H9 (cell line): ENCODE measurements around the gene TMA7B. TPM values are rescaled to one million over a fixed set of nuclear protein-coding genes. Genes with fewer than 3 reads are reported as not detected.
A peak's percentile ranks its signal among the peaks of the same experiment; 100 is the strongest.

Experiments used
- DNase-seq: peaks from one replicate; pipeline ENCODE4 v3.0.0-alpha.2; 2017
- H2AFZ ChIP-seq: one replicate; pipeline ENCODE4 v1.6.1; 2013; ENCODE audit warnings: mild to moderate bottlenecking, low read length, control low read depth, moderate library complexity
- H2AK5ac ChIP-seq: 2 replicates; pipeline ENCODE4 v1.6.1; 2013; ENCODE audit warnings: low read length, control low read depth, mixed read lengths; ENCODE audit not compliant: insufficient read length
- H2BK120ac ChIP-seq: one replicate; pipeline ENCODE4 v1.6.1; 2013; ENCODE audit warnings: low read depth, mild to moderate bottlenecking, low read length, control low read depth, inconsistent platforms; ENCODE audit not compliant: poor library complexity, severe bottlenecking
- H2BK12ac ChIP-seq: 2 replicates; pipeline ENCODE4 v1.6.1; 2013; ENCODE audit warnings: low read length, control low read depth, mixed read lengths, low read depth; ENCODE audit not compliant: insufficient read length
- H2BK15ac ChIP-seq: 2 replicates; pipeline ENCODE4 v1.6.1; 2013; ENCODE audit warnings: low read depth, low read length, control low read depth
- H2BK20ac ChIP-seq: one replicate; pipeline ENCODE4 v1.6.1; 2013; ENCODE audit warnings: low read depth, mild to moderate bottlenecking, low read length, control low read depth, inconsistent platforms; ENCODE audit not compliant: poor library complexity, severe bottlenecking
- H2BK5ac ChIP-seq: 2 replicates; pipeline ENCODE4 v1.6.1; 2013; ENCODE audit warnings: low read length, control low read depth, mixed read lengths; ENCODE audit not compliant: insufficient read length
- H3K14ac ChIP-seq: 2 replicates; pipeline ENCODE4 v1.6.1; 2013; ENCODE audit warnings: low read length, control low read depth; ENCODE audit not compliant: insufficient read depth
- H3K18ac ChIP-seq: 2 replicates; pipeline ENCODE4 v1.6.1; 2013; ENCODE audit warnings: low read depth, mild to moderate bottlenecking, mixed read lengths, low read length, control low read depth; ENCODE audit not compliant: insufficient read length
- H3K23ac ChIP-seq: 2 replicates; pipeline ENCODE4 v1.6.1; 2013; ENCODE audit warnings: low read length, control low read depth, mixed read lengths, low read depth; ENCODE audit not compliant: insufficient read length
- H3K23me2 ChIP-seq: 2 replicates; pipeline ENCODE4 v1.6.1; 2013; ENCODE audit warnings: low read depth, mild to moderate bottlenecking, mixed read lengths, low read length, control low read depth; ENCODE audit not compliant: insufficient read length, poor library complexity, severe bottlenecking
- H3K27ac ChIP-seq: 2 replicates; pipeline ENCODE4 v1.5.1; 2013; ENCODE audit warnings: low read length, control low read depth, mixed read lengths, low read depth; ENCODE audit not compliant: insufficient read length
- H3K27me3 ChIP-seq: 2 replicates; pipeline ENCODE4 v1.6.1; 2013; ENCODE audit warnings: low read length, control low read depth, inconsistent platforms; ENCODE audit not compliant: insufficient read depth
- H3K4ac ChIP-seq: 2 replicates; pipeline ENCODE4 v1.6.1; 2013; ENCODE audit warnings: low read depth, mild to moderate bottlenecking, control low read depth, inconsistent platforms, low read length, moderate library complexity
- H3K4me1 ChIP-seq: 2 replicates; pipeline ENCODE4 v1.6.1; 2013; ENCODE audit warnings: low read length, control low read depth, inconsistent platforms; ENCODE audit not compliant: insufficient read depth
- H3K4me2 ChIP-seq: 2 replicates; pipeline ENCODE4 v1.6.1; 2013; ENCODE audit warnings: low read length, control low read depth, mixed read lengths; ENCODE audit not compliant: insufficient read length, insufficient read depth
- H3K56ac ChIP-seq: 2 replicates; pipeline ENCODE4 v1.6.1; 2013; ENCODE audit warnings: low read depth, mild to moderate bottlenecking, mixed read lengths, low read length, control low read depth; ENCODE audit not compliant: insufficient read length
- H3K79me1 ChIP-seq: 2 replicates; pipeline ENCODE4 v1.6.1; 2013; ENCODE audit warnings: low read depth, mild to moderate bottlenecking, moderate library complexity, low read length, control low read depth, inconsistent platforms; ENCODE audit not compliant: insufficient read depth, poor library complexity, severe bottlenecking
- H3K79me2 ChIP-seq: 2 replicates; pipeline ENCODE4 v1.6.1; 2013; ENCODE audit warnings: low read length, control low read depth, inconsistent platforms; ENCODE audit not compliant: insufficient read depth
- H3K9ac ChIP-seq: 2 replicates; pipeline ENCODE4 v1.6.1; 2013; ENCODE audit warnings: low read length, control low read depth, mixed read lengths; ENCODE audit not compliant: insufficient read length; ENCODE audit errors: extremely low read depth
- H3K9me3 ChIP-seq: one replicate; pipeline ENCODE4 v1.6.1; 2013; ENCODE audit warnings: low read depth, low read length, inconsistent platforms; ENCODE audit not compliant: control insufficient read depth
- H3T11ph ChIP-seq: one replicate; pipeline ENCODE4 v1.6.1; 2013; ENCODE audit warnings: mild to moderate bottlenecking, low read length, control low read depth, inconsistent platforms
- H4K20me1 ChIP-seq: one replicate; pipeline ENCODE4 v1.6.1; 2013; ENCODE audit not compliant: control insufficient read depth, insufficient read length, insufficient read depth
- H4K5ac ChIP-seq: 2 replicates; pipeline ENCODE4 v1.6.1; 2013; ENCODE audit warnings: low read depth, mild to moderate bottlenecking, mixed read lengths, low read length, control low read depth; ENCODE audit not compliant: insufficient read length
- H4K8ac ChIP-seq: replicated peaks from 2 replicates; pipeline ENCODE4 v1.6.1; 2013; ENCODE audit warnings: low read length, control low read depth, mixed read lengths, low read depth; ENCODE audit not compliant: insufficient read length
- H4K91ac ChIP-seq: 2 replicates; pipeline ENCODE4 v1.6.1; 2013; ENCODE audit warnings: low read depth, mild to moderate bottlenecking, moderate library complexity, mixed read lengths, low read length, control low read depth; ENCODE audit not compliant: insufficient read length
- H3K27ac Mint-ChIP-seq, 3 experiments: 2 replicates in 2 of 3; 3 replicates in 1 of 3; pipeline ENCODE4 v1.8.0; 2020 to 2021; ENCODE audit warnings: mixed read lengths in 3 of 3, mild to moderate bottlenecking in 1 of 3, moderate library complexity in 1 of 3
- H3K27me3 Mint-ChIP-seq: 2 replicates; pipeline ENCODE4 v1.8.0; 2021; ENCODE audit warnings: low read depth, mild to moderate bottlenecking, moderate library complexity, mixed read lengths
- H3K36me3 Mint-ChIP-seq, 3 experiments: 2 replicates in 2 of 3; 3 replicates in 1 of 3; pipeline ENCODE4 v1.8.0; 2020 to 2021; ENCODE audit warnings: low read depth in 3 of 3, mixed read lengths in 3 of 3; ENCODE audit not compliant: insufficient read depth in 1 of 3
- H3K4me1 Mint-ChIP-seq, 2 experiments: 2 replicates each; pipeline ENCODE4 v1.8.0; 2020; ENCODE audit warnings: mixed read lengths in 2 of 2
- H3K4me3 Mint-ChIP-seq, 2 experiments: 2 replicates in 1 of 2; 3 replicates in 1 of 2; pipeline ENCODE4 v1.8.0; 2020 to 2021; ENCODE audit warnings: mild to moderate bottlenecking in 2 of 2, mixed read lengths in 2 of 2, moderate library complexity in 1 of 2
- H3K9me3 Mint-ChIP-seq, 2 experiments: 2 replicates in 1 of 2; 3 replicates in 1 of 2; pipeline ENCODE4 v1.8.0; 2020; ENCODE audit warnings: mild to moderate bottlenecking in 2 of 2, mixed read lengths in 2 of 2, moderate library complexity in 1 of 2
- CTCF ChIP-seq: fragments of 200-600 bp; sonication (generic); conservative IDR thresholded peaks from 3 replicates; pipeline ENCODE4 v1.8.0; 2021; ENCODE audit warnings: antibody characterized with exemption, mild to moderate bottlenecking
- WGBS: extraction: QIAGEN DNeasy Blood & Tissue Kit; methylation state at CpG from one replicate; pipeline ENCODE4 v1.1.7; 2013; ENCODE audit warnings: missing lambda C conversion rate, low lambda C conversion rate, mixed read lengths; ENCODE audit not compliant: insufficient read length; ENCODE audit errors: extremely low coverage; 5-methylcytosine and 5-hydroxymethylcytosine counted together
- total RNA-seq: library from RNA; stranded (reverse); gene quantifications from 2 replicates; pipeline ENCODE4 v1.2.1, GENCODE V29; 2021

The TMA7B gene
- total RNA-seq, 1 experiment from 2014 or later: not detected

- no CpG with 5 or more reads among the region's 2 CpGs for WGBS
These were observed 7.1 kb upstream of the TMA7B start for GRCh38 chr22:39953101-39953500.

More at GRCh38 chr22:39953101-39953500, 7.1 kb upstream of the TMA7B start:
- Histone ChIP-seq H3K23me2 (no peaks in the 10 kb centered on the region), H3K27me3 (no peaks in the 10 kb centered on the region), H4K91ac (no peak overlapping the region), H3K14ac (no peak overlapping the region), H3T11ph (no peak overlapping the region), H3K4me1 (0 out of 2 replicates have a peak, but pooled peaks cover 3% of the 10 kb centered on the region), H3K9ac (no peak overlapping the region), H2AFZ (no peak overlapping the region), H3K56ac (no peak overlapping the region), H4K8ac (no peak overlapping the region), H2BK120ac (no peak overlapping the region), H3K18ac (no peak overlapping the region), H3K9me3 (no peaks in the 10 kb centered on the region), H2BK20ac (no peak overlapping the region), H4K20me1 (no peaks in the 10 kb centered on the region), H4K5ac (no peak overlapping the region), H2BK5ac (no peak overlapping the region), H3K4ac (no peak overlapping the region), H3K79me2 (no peaks in the 10 kb centered on the region), H3K4me2 (no peak overlapping the region), H3K79me1 (no peaks in the 10 kb centered on the region), H2AK5ac (no peak overlapping the region), H3K27ac (no peak overlapping the region), H3K23ac (no peak overlapping the region), H2BK12ac (no peak overlapping the region), H2BK15ac (no peak overlapping the region)
- Mint-ChIP-seq H3K27ac (0 out of 7 replicates have a peak overlapping the region, but pooled peaks of 1 of the 3 experiments have one; percentile 7), H3K4me3 (no peak overlapping the region), H3K27me3 (peaks cover 2% of the 10 kb centered on the region), H3K4me1 (peaks cover 21 to 27% of the 10 kb centered on the region in 2 experiments), H3K9me3 (no peaks in the 10 kb centered on the region), H3K36me3 (no peaks in the 10 kb centered on the region; a peak in 1 of 7 replicates)
- no peak for DNase-seq
- TF ChIP-seq CTCF: no peak
